ENCODE measurements around the gene NPS.
A peak's percentile ranks its signal among the peaks of the same experiment; 100 is the strongest.

Gene NPS

GRCh38 chr10:127561647-127562046 lies 12.5 kb downstream of the NPS start:
- no peak for DNase-seq (ENCODE audit: low spot score)

GRCh38 chr10:127563718-127564553 lies 14.8 kb downstream of the NPS start:
- peak; percentile 12 for DNase-seq (ENCODE audit: low spot score)

- no peak for DNase-seq (ENCODE audit: low spot score)
Observed at GRCh38 chr10:127564644-127565043, 15.5 kb downstream of the NPS start.

GRCh38 chr10:127565583-127565982 lies 16.5 kb downstream of the NPS start:
- DNase-seq (ENCODE audit: low spot score): no peak

- no peak for DNase-seq (ENCODE audit: low spot score)
Observed at GRCh38 chr10:127569210-127569609, 20.1 kb downstream of the NPS start.

- no peak for DNase-seq (ENCODE audit: low spot score)
Observed at GRCh38 chr10:127570036-127570435, 20.9 kb downstream of the NPS start.

GRCh38 chr10:127571386-127571785 lies 22.3 kb downstream of the NPS start:
- no peak for DNase-seq (ENCODE audit: low spot score)

GRCh38 chr10:127576051-127576450 lies 26.9 kb downstream of the NPS start:
- no peak for DNase-seq (ENCODE audit: low spot score)

GRCh38 chr10:127576740-127577161 lies 27.6 kb downstream of the NPS start:
- DNase-seq (ENCODE audit: low spot score): no peak

- no peak for DNase-seq (ENCODE audit: low spot score)
Observed at GRCh38 chr10:127577376-127578258, 28.5 kb downstream of the NPS start.

- DNase-seq (ENCODE audit: low spot score): no peak
Observed at GRCh38 chr10:127578259-127578960, 29.3 kb downstream of the NPS start.

GRCh38 chr10:127578961-127579305 lies 29.8 kb downstream of the NPS start:
- DNase-seq (ENCODE audit: low spot score): no peak

GRCh38 chr10:127579640-127580039 lies 30.5 kb downstream of the NPS start:
- no peak for DNase-seq (ENCODE audit: low spot score)

GRCh38 chr10:127580822-127581221 lies 31.7 kb downstream of the NPS start:
- DNase-seq (ENCODE audit: low spot score): no peak

- no peak for DNase-seq (ENCODE audit: low spot score)
Observed at GRCh38 chr10:127585519-127586023, 36.5 kb downstream of the NPS start.

GRCh38 chr10:127587668-127588365 lies 38.7 kb downstream of the NPS start:
- no peak for DNase-seq (ENCODE audit: low spot score)

- DNase-seq (ENCODE audit: low spot score): no peak
Observed at GRCh38 chr10:127592586-127592985, 43.5 kb downstream of the NPS start.

- DNase-seq (ENCODE audit: low spot score): no peak
Observed at GRCh38 chr10:127600479-127600878, 51.4 kb downstream of the NPS start.

All from HuH-7.5 (cell line).